Activated T-cell treated with anti-CD3 and anti-CD28 coated beads for 1 hour (primary cell): ENCODE data around the gene GPR153.

Source experiments
- DNase-seq: peaks from one replicate; pipeline ENCODE4 v3.0.0-alpha.2; 2020; ENCODE audit warnings: low read depth

GPR153 gene

DNA sequence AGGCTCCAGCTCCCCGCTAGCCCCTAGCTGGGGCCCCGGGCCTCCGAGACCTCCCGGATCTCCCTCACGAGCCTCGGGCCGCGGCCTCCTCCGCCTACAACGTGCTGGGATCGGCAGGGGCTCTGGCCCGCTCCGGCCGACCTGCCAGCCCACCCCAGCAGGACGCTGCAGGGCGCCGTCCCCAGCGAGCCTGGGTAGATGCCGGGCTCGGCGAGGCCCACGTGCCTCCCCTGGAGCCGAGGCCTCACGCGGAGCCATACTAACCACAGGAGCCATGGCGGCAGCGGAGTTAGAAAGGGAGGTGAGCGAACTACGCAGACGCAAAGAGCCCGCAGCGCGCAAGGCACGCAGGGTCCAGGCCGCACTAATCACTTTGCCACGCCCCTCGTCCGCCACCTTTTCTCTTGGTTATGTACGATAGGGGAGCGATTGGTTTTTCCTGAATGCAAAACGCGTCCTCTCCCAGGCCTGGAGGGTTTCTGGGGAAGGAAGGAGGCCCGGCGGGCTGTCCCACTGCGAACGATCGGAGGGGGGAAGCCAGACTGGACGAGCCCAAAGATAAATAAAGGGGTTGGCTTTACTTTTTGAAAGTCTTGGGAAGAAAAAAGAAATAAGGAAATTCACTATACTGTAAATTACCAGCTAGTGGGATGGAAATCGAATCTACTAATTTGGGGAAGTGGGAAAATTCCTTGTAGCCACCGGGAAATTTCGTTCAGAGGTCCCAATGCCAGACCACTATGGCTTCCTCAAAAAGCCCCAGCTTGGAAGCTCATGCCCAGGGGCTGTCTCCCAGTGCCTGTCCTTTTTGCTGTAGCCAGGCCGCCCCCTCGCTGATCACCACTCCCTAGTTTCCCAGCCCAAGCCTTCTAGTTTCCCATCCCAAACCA, 61.4 kb downstream of the GPR153 start, which contains the start of gene RPL22:
Gene RPL22, minus strand, starts transcription at position 298 of the 890 bp plus-strand sequence. Its CDS starts 22 bp downstream, at position 276.
- DNase-seq: peak; percentile 95

GRCh38 chr1:6198646-6199297, 62.1 kb downstream of the GPR153 start:
- DNase-seq: peak; percentile 20

- DNase-seq: no peak
Measured at GRCh38 chr1:6197746-6198427, 63.0 kb downstream of the GPR153 start.
